Endothelial cell (in vitro differentiated cells): ENCODE results near the gene IL6. TPM values are rescaled to one million over a fixed set of nuclear protein-coding genes. Genes with fewer than 3 reads are reported as not detected.
"Not testable (repeated sequence)": the region's sequence is repeated elsewhere in the genome, so short reads cannot be mapped to it uniquely, and the experiment has no call there.

Source experiments
- DNase-seq: peaks from one replicate; pipeline ENCODE4 v3.0.0; 2021; ENCODE audit warnings: low spot score
- H3K27ac Mint-ChIP-seq: one replicate; pipeline ENCODE4 v1.8.0; 2021; ENCODE audit warnings: mixed read lengths, inconsistent platforms; ENCODE audit not compliant: unreplicated experiment
- H3K27me3 Mint-ChIP-seq: one replicate; pipeline ENCODE4 v1.8.0; 2021; ENCODE audit warnings: mild to moderate bottlenecking, moderate library complexity, mixed read lengths, inconsistent platforms; ENCODE audit not compliant: unreplicated experiment
- H3K36me3 Mint-ChIP-seq: one replicate; pipeline ENCODE4 v1.8.0; 2021; ENCODE audit warnings: mild to moderate bottlenecking, low read depth, mixed read lengths, inconsistent platforms; ENCODE audit not compliant: unreplicated experiment
- H3K4me1 Mint-ChIP-seq: one replicate; pipeline ENCODE4 v1.8.0; 2021; ENCODE audit warnings: mild to moderate bottlenecking, mixed read lengths, inconsistent platforms; ENCODE audit not compliant: unreplicated experiment
- H3K4me3 Mint-ChIP-seq: one replicate; pipeline ENCODE4 v1.8.0; 2021; ENCODE audit warnings: mild to moderate bottlenecking, mixed read lengths, inconsistent platforms; ENCODE audit not compliant: unreplicated experiment
- H3K9me3 Mint-ChIP-seq: one replicate; pipeline ENCODE4 v1.8.0; 2021; ENCODE audit warnings: mixed read lengths, inconsistent platforms; ENCODE audit not compliant: unreplicated experiment
- total RNA-seq: library from RNA; stranded (reverse); fragmentation: NEBNext Ultra II Directional; extraction: Animal tissue kit (Norgen Biotek cat#: 25700); gene quantifications from one replicate; pipeline ENCODE4 v1.2.1, GENCODE V29; 2021; ENCODE audit not compliant: unreplicated experiment
- TF ChIP-seq, protein P1 (sequence below): fragments of 200-600 bp; sonication (generic); IDR thresholded peaks from one replicate; pipeline ENCODE4 v1.5.0; 2021; ENCODE audit warnings: antibody characterized with exemption; ENCODE audit not compliant: unreplicated experiment

Gene IL6
- total RNA-seq, 1 donor from 2014 or later = not detected

DNA sequence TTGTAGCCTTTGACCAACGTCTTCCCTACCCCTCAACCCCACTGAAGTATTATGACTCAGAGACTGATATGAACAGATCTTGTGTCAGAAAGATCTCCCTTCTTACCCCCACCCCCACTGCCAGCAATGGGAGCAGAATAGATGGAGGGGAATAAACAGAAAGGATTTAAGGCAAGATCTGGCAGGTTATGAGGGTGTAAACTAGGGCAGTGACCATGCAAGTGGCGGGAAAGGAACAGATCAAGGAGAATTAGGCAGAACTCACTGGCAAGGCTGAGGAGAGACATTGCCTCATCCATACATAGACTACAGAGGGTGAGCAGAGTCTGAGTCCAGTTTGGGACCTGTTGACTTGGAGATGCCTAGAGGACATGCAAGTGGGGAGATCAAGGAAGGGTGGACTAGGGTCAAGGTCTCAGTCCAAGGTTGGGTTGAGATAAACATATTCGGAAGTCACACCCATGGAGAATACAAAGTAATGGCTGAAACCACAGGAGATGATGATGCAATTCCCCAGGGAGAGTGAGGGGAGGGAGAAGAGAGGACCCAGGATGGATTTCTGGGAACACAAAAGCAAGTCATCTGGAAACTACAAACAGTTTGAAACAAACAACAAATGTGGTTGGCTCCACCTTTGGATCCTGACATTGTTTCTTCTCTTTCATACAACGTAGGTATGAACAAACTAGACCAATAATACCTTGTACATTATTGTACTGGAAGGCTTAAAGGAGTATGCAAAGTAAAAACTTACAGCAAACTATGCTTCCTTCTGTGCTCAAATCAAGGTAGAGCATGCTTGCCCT is 44.9 kb upstream of the IL6 start:
- H3K27me3 Mint-ChIP-seq = no peaks in the 10 kb centered on the region
- no peak overlapping the region for H3K4me3 Mint-ChIP-seq
- no peaks in the 10 kb centered on the region for H3K9me3 Mint-ChIP-seq
- no peak for DNase-seq
- no peak overlapping the region for H3K27ac Mint-ChIP-seq
- H3K36me3 Mint-ChIP-seq = no peaks in the 10 kb centered on the region
- peaks cover 10% of the 10 kb centered on the region for H3K4me1 Mint-ChIP-seq
- TF ChIP-seq, protein P1, sequence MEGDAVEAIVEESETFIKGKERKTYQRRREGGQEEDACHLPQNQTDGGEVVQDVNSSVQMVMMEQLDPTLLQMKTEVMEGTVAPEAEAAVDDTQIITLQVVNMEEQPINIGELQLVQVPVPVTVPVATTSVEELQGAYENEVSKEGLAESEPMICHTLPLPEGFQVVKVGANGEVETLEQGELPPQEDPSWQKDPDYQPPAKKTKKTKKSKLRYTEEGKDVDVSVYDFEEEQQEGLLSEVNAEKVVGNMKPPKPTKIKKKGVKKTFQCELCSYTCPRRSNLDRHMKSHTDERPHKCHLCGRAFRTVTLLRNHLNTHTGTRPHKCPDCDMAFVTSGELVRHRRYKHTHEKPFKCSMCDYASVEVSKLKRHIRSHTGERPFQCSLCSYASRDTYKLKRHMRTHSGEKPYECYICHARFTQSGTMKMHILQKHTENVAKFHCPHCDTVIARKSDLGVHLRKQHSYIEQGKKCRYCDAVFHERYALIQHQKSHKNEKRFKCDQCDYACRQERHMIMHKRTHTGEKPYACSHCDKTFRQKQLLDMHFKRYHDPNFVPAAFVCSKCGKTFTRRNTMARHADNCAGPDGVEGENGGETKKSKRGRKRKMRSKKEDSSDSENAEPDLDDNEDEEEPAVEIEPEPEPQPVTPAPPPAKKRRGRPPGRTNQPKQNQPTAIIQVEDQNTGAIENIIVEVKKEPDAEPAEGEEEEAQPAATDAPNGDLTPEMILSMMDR = no peak

DNA sequence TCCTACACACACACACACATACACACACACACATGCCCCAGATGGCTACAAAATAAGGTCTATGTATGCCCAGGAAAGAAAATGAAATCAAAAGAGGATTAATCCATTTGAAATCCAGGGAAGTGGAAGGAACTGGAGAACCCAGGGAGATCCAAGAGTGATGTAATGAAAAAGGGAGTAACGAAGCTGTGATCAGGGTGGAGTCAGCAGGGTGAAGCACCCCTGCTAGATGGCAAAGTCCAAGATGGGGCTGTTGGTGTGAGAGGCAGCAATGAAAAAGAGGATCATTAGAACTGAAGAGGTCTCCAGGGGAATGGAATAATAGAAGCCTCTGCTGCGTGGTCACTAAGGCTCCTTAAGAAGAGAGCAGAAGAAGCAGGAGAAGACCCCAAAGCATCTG is 43.6 kb upstream of the IL6 start:
- Mint-ChIP-seq H3K36me3 (no peaks in the 10 kb centered on the region), H3K4me3 (no peak overlapping the region), H3K4me1 (peaks cover 1% of the 10 kb centered on the region), H3K9me3 (no peaks in the 10 kb centered on the region), H3K27ac (no peak overlapping the region), H3K27me3 (no peaks in the 10 kb centered on the region)
- DNase-seq = no peak
- TF ChIP-seq, protein P1 = no peak

DNA sequence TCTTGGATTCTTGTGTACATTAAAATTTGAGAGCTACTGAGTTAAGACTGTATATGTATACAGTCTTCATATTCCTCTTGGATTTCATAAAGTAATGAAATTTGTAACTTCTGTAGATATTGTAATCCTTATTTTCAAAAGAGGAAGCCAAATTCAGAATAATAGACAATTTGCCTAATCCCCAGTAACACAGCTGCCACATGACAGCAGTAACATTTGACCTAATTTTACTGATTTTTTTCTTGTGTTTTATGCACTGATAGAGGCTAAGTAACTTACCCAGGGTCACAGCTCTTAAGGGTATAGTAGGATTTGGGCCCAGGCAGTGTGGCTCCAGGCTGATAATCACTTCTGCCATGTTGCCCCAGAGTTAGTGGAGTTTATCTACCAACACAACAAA is 40.4 kb upstream of the IL6 start:
- Mint-ChIP-seq H3K27me3 (no peaks in the 10 kb centered on the region), H3K27ac (no peak overlapping the region), H3K4me1 (no peaks in the 10 kb centered on the region), H3K9me3 (no peaks in the 10 kb centered on the region), H3K36me3 (no peaks in the 10 kb centered on the region), H3K4me3 (no peak overlapping the region)
- DNase-seq = no peak
- TF ChIP-seq, protein P1 = no peak

DNA sequence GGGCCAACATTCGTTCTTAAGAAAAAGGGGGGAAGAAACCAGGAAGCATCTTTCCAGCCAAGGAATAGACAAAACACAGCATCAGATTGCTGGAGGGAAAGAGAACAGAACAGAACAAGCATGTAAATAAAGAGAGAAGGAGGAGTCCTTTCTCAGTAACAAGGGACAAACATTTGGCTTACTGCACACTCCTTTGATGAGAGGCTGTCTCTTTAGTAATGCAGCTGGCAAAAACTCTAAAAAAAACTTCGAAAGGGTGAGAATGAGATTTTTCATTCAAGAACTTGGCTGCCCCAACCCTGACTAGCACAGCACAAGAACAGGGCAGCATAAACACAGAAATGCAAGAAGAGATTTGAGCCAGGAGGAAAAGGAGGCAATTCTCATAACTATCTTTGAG is 38.9 kb upstream of the IL6 start:
- no peaks in the 10 kb centered on the region for H3K9me3 Mint-ChIP-seq
- no peak overlapping the region for H3K4me3 Mint-ChIP-seq
- H3K27ac Mint-ChIP-seq = no peak overlapping the region
- H3K36me3 Mint-ChIP-seq = no peaks in the 10 kb centered on the region
- no peak for DNase-seq
- H3K27me3 Mint-ChIP-seq = no peaks in the 10 kb centered on the region
- H3K4me1 Mint-ChIP-seq = no peaks in the 10 kb centered on the region
- TF ChIP-seq, protein P1 = no peak

DNA sequence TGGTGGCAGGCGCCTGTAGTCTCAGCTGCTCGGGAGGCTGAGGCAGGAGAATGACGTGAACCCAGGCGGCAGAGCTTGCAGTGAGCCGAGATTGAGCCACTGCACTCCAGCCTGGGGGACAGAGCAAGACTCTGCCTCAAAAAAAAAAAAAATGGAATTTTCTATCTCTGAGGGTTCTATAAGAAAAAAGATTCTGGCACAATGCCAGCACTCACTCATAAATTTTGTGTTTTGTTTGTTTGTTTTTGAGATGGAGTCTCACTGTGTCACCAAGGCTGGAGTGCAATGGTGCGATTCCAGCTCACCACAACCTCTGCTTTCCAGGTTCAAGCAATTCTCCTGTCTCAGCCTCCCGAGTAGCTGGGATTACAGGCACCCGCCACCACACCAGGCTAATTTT is 38.1 kb upstream of the IL6 start:
- H3K27ac Mint-ChIP-seq, H3K27me3 Mint-ChIP-seq, H3K4me3 Mint-ChIP-seq, DNase-seq, H3K36me3 Mint-ChIP-seq, H3K4me1 Mint-ChIP-seq, H3K9me3 Mint-ChIP-seq: not testable (repeated sequence)
